Iris pigment epithelial cell (primary cell): ENCODE data around the gene EPHB2.
A peak's percentile ranks its signal among the peaks of the same experiment; 100 is the strongest.
"Not testable (repeated sequence)": the region's sequence is repeated elsewhere in the genome, so short reads cannot be mapped to it uniquely, and the experiment has no call there.

Source experiments
- DNase-seq: peaks from one replicate; pipeline ENCODE4 v3.0.0-alpha.2; 2011; ENCODE audit warnings: low read depth

The EPHB2 gene

GRCh38 chr1:22915231-22915630 lies 204.6 kb downstream of the EPHB2 start:
- no peak for DNase-seq

GRCh38 chr1:22915816-22916470 lies 205.3 kb downstream of the EPHB2 start:
- DNase-seq = no peak

GRCh38 chr1:22916471-22916820 lies 205.8 kb downstream of the EPHB2 start:
- peak; percentile 16 for DNase-seq

- no peak for DNase-seq
Observed at GRCh38 chr1:22917989-22918388, 207.3 kb downstream of the EPHB2 start.

- DNase-seq = no peak
Observed at GRCh38 chr1:22918644-22919043, 208.0 kb downstream of the EPHB2 start.

GRCh38 chr1:22919341-22920025 lies 208.8 kb downstream of the EPHB2 start:
- DNase-seq = no peak

GRCh38 chr1:22920026-22920733 lies 209.5 kb downstream of the EPHB2 start:
- no peak for DNase-seq

- no peak for DNase-seq
Observed at GRCh38 chr1:22920734-22921451, 210.3 kb downstream of the EPHB2 start.

- no peak for DNase-seq
Observed at GRCh38 chr1:22921452-22922126, 210.9 kb downstream of the EPHB2 start.

GRCh38 chr1:22922640-22923039 lies 212.0 kb downstream of the EPHB2 start:
- peak; percentile 21 for DNase-seq

GRCh38 chr1:22925111-22925510 lies 214.5 kb downstream of the EPHB2 start:
- DNase-seq = no peak

- DNase-seq = peak; percentile 25
Observed at GRCh38 chr1:22930240-22930912, 219.7 kb downstream of the EPHB2 start.

GRCh38 chr1:22932803-22933470 lies 222.3 kb downstream of the EPHB2 start:
- no peak for DNase-seq

GRCh38 chr1:22935433-22935832 lies 224.8 kb downstream of the EPHB2 start:
- no peak for DNase-seq

GRCh38 chr1:22936681-22937080 lies 226.0 kb downstream of the EPHB2 start:
- no peak for DNase-seq

GRCh38 chr1:22941257-22941656 lies 230.6 kb downstream of the EPHB2 start:
- DNase-seq = no peak

- DNase-seq = no peak
Observed at GRCh38 chr1:22944346-22945055, 233.9 kb downstream of the EPHB2 start.

- DNase-seq = not testable (repeated sequence)
Observed at GRCh38 chr1:22945171-22945570, 234.5 kb downstream of the EPHB2 start.

- no peak for DNase-seq
Observed at GRCh38 chr1:22949822-22950331, 239.2 kb downstream of the EPHB2 start.

GRCh38 chr1:22951796-22952195 lies 241.2 kb downstream of the EPHB2 start:
- DNase-seq = no peak
